Suprapubic skin (tissue), 4 donors: Measurements from ENCODE around the gene RASL10B. TPM values are rescaled to one million over a fixed set of nuclear protein-coding genes. Genes with fewer than 3 reads are reported as not detected.

Experiments
- DNase-seq, 2 donors: peaks; one replicate each; pipeline ENCODE4 v3.0.0-alpha.2; 2019; ENCODE audit warnings: low spot score in 2 of 2
- H3K27ac ChIP-seq: fragments of 200-600 bp; sonication (generic); one replicate; pipeline ENCODE4 v1.5.1; 2019
- H3K27me3 ChIP-seq: fragments of 200-600 bp; sonication (generic); one replicate; pipeline ENCODE4 v1.5.1; 2019
- H3K36me3 ChIP-seq: fragments of 200-600 bp; sonication (generic); one replicate; pipeline ENCODE4 v1.5.1; 2019
- H3K4me1 ChIP-seq: fragments of 200-600 bp; sonication (generic); one replicate; pipeline ENCODE4 v1.5.1; 2019
- H3K4me3 ChIP-seq: fragments of 200-600 bp; sonication (generic); one replicate; pipeline ENCODE4 v1.5.1; 2019; ENCODE audit warnings: mild to moderate bottlenecking
- H3K9me3 ChIP-seq: fragments of 200-600 bp; sonication (generic); one replicate; pipeline ENCODE4 v1.5.1; 2019
- CTCF ChIP-seq, 2 donors: fragments of 200-600 bp in 1 of 2; fragments of 450-650 bp in 1 of 2; sonication (generic) in 1 of 2; IDR thresholded peaks; one replicate each; pipeline ENCODE4 v1.5.1; 2016 to 2019; ENCODE audit warnings: antibody characterized with exemption in 2 of 2, mild to moderate bottlenecking in 1 of 2, moderate library complexity in 1 of 2
- EP300 ChIP-seq: sonication (generic); formaldehyde crosslinking; IDR thresholded peaks from one replicate; pipeline ENCODE4 v1.6.1; 2017; ENCODE audit warnings: antibody characterized with exemption
- POLR2A ChIP-seq, 2 donors: fragments of 450-650 bp; IDR thresholded peaks; one replicate each; pipeline ENCODE4 v1.6.1; 2017; ENCODE audit warnings: antibody characterized with exemption in 2 of 2, mild to moderate bottlenecking in 2 of 2, moderate library complexity in 2 of 2
- POLR2AphosphoS5 ChIP-seq, 3 donors: sonication (generic); formaldehyde crosslinking; IDR thresholded peaks; one replicate each; pipeline ENCODE4 v1.6.1; 2017; ENCODE audit warnings: antibody characterized with exemption in 3 of 3
- WGBS: methylation state at CpG from one replicate; pipeline ENCODE4 v1.1.5; 2018; 5-methylcytosine and 5-hydroxymethylcytosine counted together
- total RNA-seq, 4 donors: library from RNA; depleted of rRNA; stranded (reverse); fragments of >200 nt; gene quantifications; one replicate each; pipeline ENCODE4 v1.1.0, GENCODE V29; 2016

The RASL10B gene
- total RNA-seq, 4 donors from 2014 or later = 0.94 to 2.5 (median 1.9) TPM

- peak; percentile 86 to 98 for TF ChIP-seq CTCF (IDR thresholded peaks at IDR 0.05)
- TF ChIP-seq POLR2AphosphoS5 (IDR thresholded peaks at IDR 0.05) = peak in 1 of 3 donors; percentile 39
- TF ChIP-seq EP300 = no peak
- no peaks in the 10 kb centered on the region for H3K27me3 ChIP-seq
- WGBS = 7% methylated on average over 40 of the region's 75 CpGs
- H3K9me3 ChIP-seq = no peaks in the 10 kb centered on the region
- peaks cover 12% of the 10 kb centered on the region for H3K4me1 ChIP-seq
- no peak overlapping the region for H3K27ac ChIP-seq
- DNase-seq = peak; percentile 86 to 90
- H3K36me3 ChIP-seq = no peaks in the 10 kb centered on the region
- peak overlapping the region; percentile 56 for H3K4me3 ChIP-seq
Observed at GRCh38 chr17:35764123-35764991, 32.9 kb downstream of the RASL10B start.

- peaks cover 12% of the 10 kb centered on the region for H3K4me1 ChIP-seq
- H3K9me3 ChIP-seq = no peaks in the 10 kb centered on the region
- no peak for TF ChIP-seq POLR2AphosphoS5 (IDR thresholded peaks at IDR 0.05)
- no peak for TF ChIP-seq POLR2A (IDR thresholded peaks at IDR 0.05)
- TF ChIP-seq EP300 = no peak
- no peak for TF ChIP-seq CTCF (IDR thresholded peaks at IDR 0.05)
- DNase-seq = no peak
- no peak overlapping the region for H3K27ac ChIP-seq
- WGBS = 53% methylated on average over 9 of the region's 11 CpGs
- no peaks in the 10 kb centered on the region for H3K27me3 ChIP-seq
- no peak overlapping the region for H3K4me3 ChIP-seq
- no peaks in the 10 kb centered on the region for H3K36me3 ChIP-seq
Observed at GRCh38 chr17:35765086-35765710, 33.8 kb downstream of the RASL10B start.

- WGBS = 74% methylated on average over 6 of the region's 8 CpGs
- DNase-seq = no peak
- Histone ChIP-seq H3K27ac (no peak overlapping the region), H3K4me3 (no peak overlapping the region), H3K36me3 (no peaks in the 10 kb centered on the region), H3K27me3 (no peaks in the 10 kb centered on the region), H3K4me1 (peaks cover 12% of the 10 kb centered on the region), H3K9me3 (no peaks in the 10 kb centered on the region)
- TF ChIP-seq POLR2A (IDR thresholded peaks at IDR 0.05) (no peak), CTCF (IDR thresholded peaks at IDR 0.05) (no peak), POLR2AphosphoS5 (IDR thresholded peaks at IDR 0.05) (no peak), EP300 (no peak)
Observed at GRCh38 chr17:35765756-35766488, 34.5 kb downstream of the RASL10B start.

GRCh38 chr17:35766489-35766877, 35.0 kb downstream of the RASL10B start:
- WGBS = 94% methylated on average over 16 of the region's 24 CpGs
- TF ChIP-seq POLR2A (IDR thresholded peaks at IDR 0.05) = no peak
- TF ChIP-seq EP300 = no peak
- TF ChIP-seq CTCF (IDR thresholded peaks at IDR 0.05) = no peak
- TF ChIP-seq POLR2AphosphoS5 (IDR thresholded peaks at IDR 0.05) = no peak
- H3K27ac ChIP-seq = no peak overlapping the region
- H3K9me3 ChIP-seq = no peaks in the 10 kb centered on the region
- no peak for DNase-seq
- no peaks in the 10 kb centered on the region for H3K27me3 ChIP-seq
- no peaks in the 10 kb centered on the region for H3K36me3 ChIP-seq
- H3K4me1 ChIP-seq = peaks cover 12% of the 10 kb centered on the region
- no peak overlapping the region for H3K4me3 ChIP-seq
